ENCODE data around the gene LDLRAD4.

Gene LDLRAD4

GRCh38 chr18:13560306-13560705 is 341.7 kb downstream of the LDLRAD4 start:
- no peak for DNase-seq (ENCODE audit: low read depth)
- no peak overlapping the region for H3K4me3 ChIP-seq (ENCODE audit: low read depth, low read length)
- TF ChIP-seq, protein P1, sequence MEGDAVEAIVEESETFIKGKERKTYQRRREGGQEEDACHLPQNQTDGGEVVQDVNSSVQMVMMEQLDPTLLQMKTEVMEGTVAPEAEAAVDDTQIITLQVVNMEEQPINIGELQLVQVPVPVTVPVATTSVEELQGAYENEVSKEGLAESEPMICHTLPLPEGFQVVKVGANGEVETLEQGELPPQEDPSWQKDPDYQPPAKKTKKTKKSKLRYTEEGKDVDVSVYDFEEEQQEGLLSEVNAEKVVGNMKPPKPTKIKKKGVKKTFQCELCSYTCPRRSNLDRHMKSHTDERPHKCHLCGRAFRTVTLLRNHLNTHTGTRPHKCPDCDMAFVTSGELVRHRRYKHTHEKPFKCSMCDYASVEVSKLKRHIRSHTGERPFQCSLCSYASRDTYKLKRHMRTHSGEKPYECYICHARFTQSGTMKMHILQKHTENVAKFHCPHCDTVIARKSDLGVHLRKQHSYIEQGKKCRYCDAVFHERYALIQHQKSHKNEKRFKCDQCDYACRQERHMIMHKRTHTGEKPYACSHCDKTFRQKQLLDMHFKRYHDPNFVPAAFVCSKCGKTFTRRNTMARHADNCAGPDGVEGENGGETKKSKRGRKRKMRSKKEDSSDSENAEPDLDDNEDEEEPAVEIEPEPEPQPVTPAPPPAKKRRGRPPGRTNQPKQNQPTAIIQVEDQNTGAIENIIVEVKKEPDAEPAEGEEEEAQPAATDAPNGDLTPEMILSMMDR (conservative IDR thresholded peaks at IDR 0.05; ENCODE audit: low read depth, low read length), result no peak

DNA sequence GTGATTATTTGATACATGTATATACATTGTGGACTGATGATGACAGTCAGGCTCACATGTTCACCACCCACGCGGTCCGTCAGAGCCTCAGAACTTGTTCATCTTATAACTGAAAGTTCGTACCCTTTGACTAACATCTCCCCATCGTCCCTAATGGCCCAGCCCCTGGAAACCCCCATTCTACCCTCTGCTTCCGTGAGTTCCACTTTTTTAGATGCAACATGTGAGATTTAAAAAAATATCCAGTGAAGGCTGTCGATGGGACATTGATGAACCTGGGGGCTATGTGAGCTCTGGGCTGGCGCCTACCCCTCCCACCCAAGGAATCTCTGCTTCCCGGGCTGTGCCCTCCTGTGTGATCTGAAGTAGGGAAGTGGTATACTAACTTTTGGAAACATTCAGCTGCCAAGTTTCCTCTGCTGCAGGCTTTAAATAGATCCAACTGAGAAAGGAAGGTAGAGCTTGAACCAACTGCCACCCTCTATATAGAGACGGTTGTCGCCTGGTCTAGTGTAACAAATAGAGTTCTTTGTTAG is 344.0 kb downstream of the LDLRAD4 start:
- TF ChIP-seq, protein P1 (conservative IDR thresholded peaks at IDR 0.05; ENCODE audit: low read depth, low read length), result no peak
- no peak for DNase-seq (ENCODE audit: low read depth)
- H3K4me3 ChIP-seq (ENCODE audit: low read depth, low read length), result no peak overlapping the region

DNA sequence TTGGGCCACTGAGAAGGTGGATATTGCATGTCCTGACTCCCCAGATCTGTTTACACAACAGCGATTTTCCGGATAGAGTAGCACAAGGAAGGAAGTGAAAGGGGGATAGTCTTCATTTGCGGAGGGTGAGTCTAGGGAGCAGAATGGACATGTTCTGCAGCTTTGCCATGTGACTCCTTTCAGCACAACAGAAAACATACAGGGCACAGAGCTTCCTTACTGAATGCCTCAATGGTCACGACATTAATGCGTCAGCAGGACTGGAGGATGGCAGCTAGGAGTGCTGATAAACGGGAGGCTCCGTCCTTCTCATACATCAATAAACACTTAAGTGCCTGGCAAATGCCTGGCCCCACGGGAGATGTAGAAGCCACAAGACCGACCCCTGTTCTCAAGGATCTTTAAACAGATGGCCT is 344.8 kb downstream of the LDLRAD4 start:
- TF ChIP-seq, protein P1 (conservative IDR thresholded peaks at IDR 0.05; ENCODE audit: low read depth, low read length), result no peak
- no peak overlapping the region for H3K4me3 ChIP-seq (ENCODE audit: low read depth, low read length)
- DNase-seq (ENCODE audit: low read depth), result no peak

GRCh38 chr18:13564579-13564978 is 346.0 kb downstream of the LDLRAD4 start:
- no peak for DNase-seq (ENCODE audit: low read depth)
- no peak overlapping the region for H3K4me3 ChIP-seq (ENCODE audit: low read depth, low read length)
- TF ChIP-seq, protein P1 (conservative IDR thresholded peaks at IDR 0.05; ENCODE audit: low read depth, low read length), result no peak

DNA sequence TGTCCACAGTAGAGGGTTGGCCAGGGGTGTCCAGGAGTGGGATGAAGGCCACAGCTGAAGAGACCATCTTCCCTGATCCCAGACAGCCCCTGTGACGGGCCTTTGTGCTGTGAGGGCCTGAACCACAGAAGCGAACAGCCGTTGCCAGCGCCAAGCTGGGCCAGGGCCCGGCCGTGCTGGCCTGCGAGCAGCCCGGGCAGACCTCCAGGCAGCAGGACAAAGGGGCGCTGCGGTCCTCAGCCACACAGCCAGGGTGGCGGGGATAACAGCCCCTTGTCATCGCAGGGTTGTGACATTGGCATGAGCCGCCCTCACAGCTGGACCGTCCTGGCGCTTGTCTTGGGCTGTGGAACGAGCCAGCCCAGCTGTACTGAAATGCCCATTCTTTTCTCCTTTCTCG is 346.7 kb downstream of the LDLRAD4 start:
- TF ChIP-seq, protein P1 (conservative IDR thresholded peaks at IDR 0.05; ENCODE audit: low read depth, low read length), result no peak
- H3K4me3 ChIP-seq (ENCODE audit: low read depth, low read length), result no peak overlapping the region
- no peak for DNase-seq (ENCODE audit: low read depth)

GRCh38 chr18:13566941-13567746 is 348.6 kb downstream of the LDLRAD4 start:
- no peak for DNase-seq (ENCODE audit: low read depth)
- TF ChIP-seq, protein P1 (conservative IDR thresholded peaks at IDR 0.05; ENCODE audit: low read depth, low read length), result no peak
- no peak overlapping the region for H3K4me3 ChIP-seq (ENCODE audit: low read depth, low read length)
